Measurements from ENCODE around the gene ERN2. TPM values are rescaled to one million over a fixed set of nuclear protein-coding genes. Genes with fewer than 3 reads are reported as not detected.

ERN2 gene
- total and polyA plus RNA-seq, 9 of the 15 experiments (the other 6 are each of a cell fraction or from before 2014, with no cell fraction given), result 0.07 to 1.5 (median 0.51) TPM; not detected in 3

DNA sequence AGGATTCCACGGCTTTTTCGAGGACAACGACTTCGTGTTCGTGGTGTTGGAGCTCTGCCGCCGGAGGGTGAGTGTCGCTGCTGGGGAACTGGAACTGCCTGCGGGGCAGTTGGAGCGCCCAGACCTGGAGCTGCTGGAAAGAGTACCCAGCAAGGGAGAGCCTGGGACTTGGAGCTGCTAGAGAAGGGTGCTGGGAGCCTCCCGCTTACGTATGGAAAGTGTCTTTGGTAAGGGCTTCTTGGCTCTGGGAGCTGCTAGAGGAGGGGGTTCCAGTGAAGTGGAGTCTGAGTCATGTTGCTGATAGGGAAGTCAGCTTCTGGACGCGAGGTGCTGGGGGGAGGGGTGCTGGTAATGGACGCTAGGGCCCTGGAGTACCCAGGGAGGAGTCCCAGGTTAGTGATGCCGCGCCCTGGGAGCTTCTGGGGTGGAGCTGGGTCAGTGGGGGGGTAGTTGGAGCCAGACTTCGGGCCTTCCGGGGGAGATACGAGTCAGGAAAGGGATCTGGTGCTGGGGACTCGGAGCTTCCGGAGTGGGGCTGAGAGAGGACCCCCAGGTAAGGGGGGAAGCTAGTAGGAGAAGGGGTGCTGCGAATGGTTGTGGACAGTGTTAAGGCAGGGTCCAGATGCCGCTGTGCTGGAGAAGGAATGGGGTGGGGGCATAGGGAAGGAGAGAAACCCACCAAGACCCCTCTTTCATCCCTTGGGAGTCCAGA is 33.6 kb downstream of the ERN2 start:
- CTCF ChIA-PET (ENCODE audit: low intra/inter-chr PET ratio), result no interaction called here
- DNase-seq (ENCODE audit: extremely low read depth in 1 of 4, low spot score in 3 of 4) (peak; percentile 89 to 91 (median 90)), FAIRE-seq (peak; percentile 88), ATAC-seq (peak; percentile 86)
- under 1% methylated on average over 23 of the region's 24 CpGs for WGBS (ENCODE audit: insufficient coverage, low coverage, missing lambda C conversion rate)
- no peaks in the 10 kb centered on the region for H3K9me1 ChIP-seq (ENCODE audit: control insufficient read depth, insufficient read depth, low read length)
- in situ Hi-C loops (cut with MboI), result no loop called here
- H3K9me3 ChIP-seq (replicated peaks; ENCODE audit: control insufficient read depth, insufficient read depth, low read depth, low read length), result no peaks in the 10 kb centered on the region
- peak overlapping the region; percentile 87 for H3K4me3 ChIP-seq
- peaks cover 18% of the 10 kb centered on the region for H4K20me1 ChIP-seq (replicated peaks; ENCODE audit: control insufficient read depth, insufficient read depth, low read length)
- POLR2A ChIA-PET, result interaction anchor here (0.6 to 5.0 kb wide), 9 partner anchors 8 to 273 kb away, joined by 3 to 66 read pairs (median 4); partner anchors contain the start of genes DCTN5 and PALB2
- H3K79me2 ChIP-seq (ENCODE audit: control insufficient read depth, insufficient read depth, low read length), result peaks cover 56% of the 10 kb centered on the region
- H3K27me3 ChIP-seq (ENCODE audit: control insufficient read depth in 2 of 2, insufficient read depth in 2 of 2, low read length in 2 of 2), result no peaks in the 10 kb centered on the region
- H3K4me2 ChIP-seq (ENCODE audit: insufficient read depth, low read length), result peak overlapping the region; percentile 100
- peak overlapping the region; percentile 99 for H3K27ac ChIP-seq (ENCODE audit: extremely low read depth, low read depth, low read length)
- intact Hi-C loops (cut with micrococcal nuclease), result loop anchor here (2.0 kb wide), 2 partner anchors 39 to 49 kb away; partner anchors contain the start of genes DCTN5 and PALB2
- H3K9ac ChIP-seq (ENCODE audit: insufficient read depth in 1 of 2, low read depth in 2 of 2, low read length in 2 of 2), result peak overlapping the region; percentile 100
- peaks cover 19 to 28% of the 10 kb centered on the region in 2 experiments; a peak in 4 of 5 replicates for H3K4me1 ChIP-seq (replicated peaks in 1 of 2; ENCODE audit: control insufficient read depth in 2 of 2, insufficient read depth in 2 of 2, low read length in 2 of 2)
- peaks cover 57% of the 10 kb centered on the region for H3K36me3 ChIP-seq (ENCODE audit: control insufficient read depth, insufficient read depth, low read length)
- H2AFZ ChIP-seq (ENCODE audit: low read depth, low read length), result peak overlapping the region; percentile 89
- BruUV-seq (replicated peaks), result no TSS peak
- TF ChIP-seq ZNF253 (CRISPR knock-in tag; conservative IDR thresholded peaks at IDR 0.05) (no peak), ZNF780A (CRISPR knock-in tag; IDR thresholded peaks at IDR 0.05) (no peak), ETV5 (CRISPR knock-in tag; IDR thresholded peaks at IDR 0.05; ENCODE audit: low read depth) (no peak), KLF6 (CRISPR knock-in tag; IDR thresholded peaks at IDR 0.05; ENCODE audit: borderline replicate concordance) (no peak), E2F3 (CRISPR knock-in tag; IDR thresholded peaks at IDR 0.05) (no peak), BRD9 (IDR thresholded peaks at IDR 0.05; ENCODE audit: low read depth, partially characterized antibody) (no peak), RNF2 (IDR thresholded peaks at IDR 0.05) (no peak), ARID1B (IDR thresholded peaks at IDR 0.05) (peak; percentile 64), ZFX (CRISPR knock-in tag; IDR thresholded peaks at IDR 0.05) (no peak; the same call in 1 of the 2 replicates), RB1 (IDR thresholded peaks at IDR 0.05; ENCODE audit: low read depth) (no peak), NR2F6 (CRISPR knock-in tag; IDR thresholded peaks at IDR 0.05) (no peak)
- TF ChIP-seq, protein P1, sequence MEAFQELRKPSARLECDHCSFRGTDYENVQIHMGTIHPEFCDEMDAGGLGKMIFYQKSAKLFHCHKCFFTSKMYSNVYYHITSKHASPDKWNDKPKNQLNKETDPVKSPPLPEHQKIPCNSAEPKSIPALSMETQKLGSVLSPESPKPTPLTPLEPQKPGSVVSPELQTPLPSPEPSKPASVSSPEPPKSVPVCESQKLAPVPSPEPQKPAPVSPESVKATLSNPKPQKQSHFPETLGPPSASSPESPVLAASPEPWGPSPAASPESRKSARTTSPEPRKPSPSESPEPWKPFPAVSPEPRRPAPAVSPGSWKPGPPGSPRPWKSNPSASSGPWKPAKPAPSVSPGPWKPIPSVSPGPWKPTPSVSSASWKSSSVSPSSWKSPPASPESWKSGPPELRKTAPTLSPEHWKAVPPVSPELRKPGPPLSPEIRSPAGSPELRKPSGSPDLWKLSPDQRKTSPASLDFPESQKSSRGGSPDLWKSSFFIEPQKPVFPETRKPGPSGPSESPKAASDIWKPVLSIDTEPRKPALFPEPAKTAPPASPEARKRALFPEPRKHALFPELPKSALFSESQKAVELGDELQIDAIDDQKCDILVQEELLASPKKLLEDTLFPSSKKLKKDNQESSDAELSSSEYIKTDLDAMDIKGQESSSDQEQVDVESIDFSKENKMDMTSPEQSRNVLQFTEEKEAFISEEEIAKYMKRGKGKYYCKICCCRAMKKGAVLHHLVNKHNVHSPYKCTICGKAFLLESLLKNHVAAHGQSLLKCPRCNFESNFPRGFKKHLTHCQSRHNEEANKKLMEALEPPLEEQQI (IDR thresholded peaks at IDR 0.05), result no peak
- TF ChIP-seq, protein P2, sequence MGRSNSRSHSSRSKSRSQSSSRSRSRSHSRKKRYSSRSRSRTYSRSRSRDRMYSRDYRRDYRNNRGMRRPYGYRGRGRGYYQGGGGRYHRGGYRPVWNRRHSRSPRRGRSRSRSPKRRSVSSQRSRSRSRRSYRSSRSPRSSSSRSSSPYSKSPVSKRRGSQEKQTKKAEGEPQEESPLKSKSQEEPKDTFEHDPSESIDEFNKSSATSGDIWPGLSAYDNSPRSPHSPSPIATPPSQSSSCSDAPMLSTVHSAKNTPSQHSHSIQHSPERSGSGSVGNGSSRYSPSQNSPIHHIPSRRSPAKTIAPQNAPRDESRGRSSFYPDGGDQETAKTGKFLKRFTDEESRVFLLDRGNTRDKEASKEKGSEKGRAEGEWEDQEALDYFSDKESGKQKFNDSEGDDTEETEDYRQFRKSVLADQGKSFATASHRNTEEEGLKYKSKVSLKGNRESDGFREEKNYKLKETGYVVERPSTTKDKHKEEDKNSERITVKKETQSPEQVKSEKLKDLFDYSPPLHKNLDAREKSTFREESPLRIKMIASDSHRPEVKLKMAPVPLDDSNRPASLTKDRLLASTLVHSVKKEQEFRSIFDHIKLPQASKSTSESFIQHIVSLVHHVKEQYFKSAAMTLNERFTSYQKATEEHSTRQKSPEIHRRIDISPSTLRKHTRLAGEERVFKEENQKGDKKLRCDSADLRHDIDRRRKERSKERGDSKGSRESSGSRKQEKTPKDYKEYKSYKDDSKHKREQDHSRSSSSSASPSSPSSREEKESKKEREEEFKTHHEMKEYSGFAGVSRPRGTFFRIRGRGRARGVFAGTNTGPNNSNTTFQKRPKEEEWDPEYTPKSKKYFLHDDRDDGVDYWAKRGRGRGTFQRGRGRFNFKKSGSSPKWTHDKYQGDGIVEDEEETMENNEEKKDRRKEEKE (IDR thresholded peaks at IDR 0.05; ENCODE audit: borderline replicate concordance in 1 of 2, control insufficient read depth in 1 of 2, low read depth in 2 of 2, low read length in 1 of 2), result no peak
- TF ChIP-seq, protein P3, sequence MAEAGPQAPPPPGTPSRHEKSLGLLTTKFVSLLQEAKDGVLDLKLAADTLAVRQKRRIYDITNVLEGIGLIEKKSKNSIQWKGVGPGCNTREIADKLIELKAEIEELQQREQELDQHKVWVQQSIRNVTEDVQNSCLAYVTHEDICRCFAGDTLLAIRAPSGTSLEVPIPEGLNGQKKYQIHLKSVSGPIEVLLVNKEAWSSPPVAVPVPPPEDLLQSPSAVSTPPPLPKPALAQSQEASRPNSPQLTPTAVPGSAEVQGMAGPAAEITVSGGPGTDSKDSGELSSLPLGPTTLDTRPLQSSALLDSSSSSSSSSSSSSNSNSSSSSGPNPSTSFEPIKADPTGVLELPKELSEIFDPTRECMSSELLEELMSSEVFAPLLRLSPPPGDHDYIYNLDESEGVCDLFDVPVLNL (CRISPR knock-in tag; IDR thresholded peaks at IDR 0.05; ENCODE audit: low read depth), result no peak
- TF ChIP-seq, protein P4, sequence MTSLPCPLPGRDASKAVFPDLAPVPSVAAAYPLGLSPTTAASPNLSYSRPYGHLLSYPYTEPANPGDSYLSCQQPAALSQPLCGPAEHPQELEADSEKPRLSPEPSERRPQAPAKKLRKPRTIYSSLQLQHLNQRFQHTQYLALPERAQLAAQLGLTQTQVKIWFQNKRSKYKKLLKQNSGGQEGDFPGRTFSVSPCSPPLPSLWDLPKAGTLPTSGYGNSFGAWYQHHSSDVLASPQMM (CRISPR knock-in tag; IDR thresholded peaks at IDR 0.05), result no peak
